ENCODE results near the gene TEF. TPM values are rescaled to one million over a fixed set of nuclear protein-coding genes. Genes with fewer than 3 reads are reported as not detected.

The TEF gene
- total RNA-seq, 4 donors from 2014 or later = 26.1 to 50.7 (median 37.0) TPM

DNA sequence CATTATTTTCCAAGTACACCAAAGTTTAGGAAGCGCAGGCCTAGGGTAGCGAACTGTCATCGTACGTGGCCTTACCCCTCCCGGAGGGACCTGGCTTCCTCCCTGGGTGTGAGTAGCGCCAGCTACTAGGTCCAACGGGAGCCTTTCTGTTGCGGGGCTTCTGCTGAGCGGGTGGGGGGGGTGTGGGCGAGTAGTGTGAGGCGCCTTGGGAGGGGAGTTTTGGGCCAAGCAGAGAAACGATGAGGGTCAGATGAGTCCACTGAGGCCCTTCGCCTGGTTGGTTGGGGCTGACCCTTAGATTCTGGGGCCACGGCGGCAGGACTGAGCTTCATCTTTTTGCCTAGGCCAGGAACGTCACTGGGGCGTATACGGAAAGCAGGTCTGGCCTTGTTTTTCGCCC, 868 bp downstream of the TEF start:
- no peaks in the 10 kb centered on the region for H3K9me3 ChIP-seq
- peak overlapping the region; percentile 96 to 100 (median 100) for H3K27ac ChIP-seq
- peak overlapping the region; percentile 55 to 91 for H3K4me3 ChIP-seq
- ATAC-seq = no peak
- H3K27me3 ChIP-seq = no peaks in the 10 kb centered on the region
- peaks cover 3 to 84% (median 18%) of the 10 kb centered on the region in 3 donors for H3K4me1 ChIP-seq
- peaks cover 0 to 17% of the 10 kb centered on the region in 2 donors for H3K36me3 ChIP-seq
- 0 to 5% methylated on average over 2 to 4 of the region's 19 CpGs for WGBS, 2 donors (ENCODE audit: low coverage in 1 of 2)
- no peak for TF ChIP-seq CTCF (IDR thresholded peaks at IDR 0.05)
- TF ChIP-seq EP300 (IDR thresholded peaks at IDR 0.05) = no peak
- TF ChIP-seq POLR2A (IDR thresholded peaks at IDR 0.05) = no peak
- TF ChIP-seq POLR2AphosphoS5 (IDR thresholded peaks at IDR 0.05) = no peak

DNA sequence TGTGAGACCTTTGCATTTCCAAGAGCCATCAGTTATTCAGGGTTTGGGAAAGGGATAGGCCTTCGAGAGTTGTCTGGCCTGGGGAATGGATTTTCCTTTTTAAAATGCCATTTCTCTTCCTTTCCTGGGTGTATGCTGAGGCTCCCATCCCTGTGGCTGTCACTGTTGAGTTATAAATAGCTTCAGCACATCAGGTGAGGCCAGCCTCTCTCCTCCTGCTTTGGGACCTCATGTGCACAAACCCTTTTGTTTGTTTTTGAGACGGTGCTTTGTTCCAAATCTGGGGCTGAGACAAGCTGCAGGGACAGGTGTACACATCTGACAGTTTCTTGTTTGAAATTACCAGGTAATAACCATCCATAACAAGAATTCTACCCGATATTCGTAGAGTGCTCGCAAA, 1.3 kb downstream of the TEF start:
- Histone ChIP-seq H3K4me3 (peak overlapping the region; percentile 55 to 91), H3K4me1 (peaks cover 3 to 79% (median 16%) of the 10 kb centered on the region in 3 donors), H3K27me3 (no peaks in the 10 kb centered on the region), H3K27ac (peak overlapping the region; percentile 96 to 100 (median 100)), H3K36me3 (peaks cover 0 to 22% of the 10 kb centered on the region in 2 donors), H3K9me3 (no peaks in the 10 kb centered on the region)
- no peak for ATAC-seq
- no peak for TF ChIP-seq POLR2A (IDR thresholded peaks at IDR 0.05)
- no peak for TF ChIP-seq POLR2AphosphoS5 (IDR thresholded peaks at IDR 0.05)
- TF ChIP-seq CTCF (IDR thresholded peaks at IDR 0.05) = no peak
- no peak for TF ChIP-seq EP300 (IDR thresholded peaks at IDR 0.05)
- WGBS, 2 donors (ENCODE audit: low coverage in 1 of 2) = 22 to 50% methylated on average over 1 to 5 of the region's 5 CpGs

GRCh38 chr22:41384128-41384527, 2.4 kb downstream of the TEF start:
- Histone ChIP-seq H3K9me3 (no peaks in the 10 kb centered on the region), H3K4me3 (no peak overlapping the region), H3K27ac (peak overlapping the region in 3 of 4 donors; percentile 99 to 100 (median 100)), H3K4me1 (peaks cover 3 to 69% (median 16%) of the 10 kb centered on the region in 3 donors), H3K27me3 (no peaks in the 10 kb centered on the region), H3K36me3 (peaks cover 0 to 32% of the 10 kb centered on the region in 2 donors)
- TF ChIP-seq EP300 (IDR thresholded peaks at IDR 0.05) (no peak), CTCF (IDR thresholded peaks at IDR 0.05) (no peak)
- ATAC-seq = no peak

- no peak overlapping the region for H3K4me3 ChIP-seq
- peak overlapping the region in 1 of 4 donors; percentile 11 for H3K27ac ChIP-seq
- H3K27me3 ChIP-seq = no peaks in the 10 kb centered on the region
- peaks cover 0 to 64% of the 10 kb centered on the region in 2 donors for H3K36me3 ChIP-seq
- 85% methylated on average over 3 of the region's 7 CpGs; no CpG with 5 or more reads in 1 of the 2 donors for WGBS, 2 donors (ENCODE audit: low coverage in 1 of 2)
- TF ChIP-seq EP300 (IDR thresholded peaks at IDR 0.05) = no peak
- no peak for TF ChIP-seq CTCF (IDR thresholded peaks at IDR 0.05)
- H3K4me1 ChIP-seq = peaks cover 0 to 61% (median 8%) of the 10 kb centered on the region in 3 donors
- no peak for ATAC-seq
- H3K9me3 ChIP-seq = no peaks in the 10 kb centered on the region
Observed at GRCh38 chr22:41387341-41387740, 5.6 kb downstream of the TEF start.

- Histone ChIP-seq H3K4me1 (peaks cover 0 to 46% (median 8%) of the 10 kb centered on the region in 3 donors), H3K36me3 (peaks cover 0 to 90% of the 10 kb centered on the region in 2 donors), H3K9me3 (no peaks in the 10 kb centered on the region), H3K4me3 (no peak overlapping the region), H3K27ac (peak overlapping the region; percentile 30 to 79 (median 68)), H3K27me3 (no peaks in the 10 kb centered on the region)
- ATAC-seq = peak; percentile 4
- WGBS, 2 donors (ENCODE audit: low coverage in 1 of 2) = 76% methylated on average over 3 of the region's 11 CpGs; no CpG with 5 or more reads in 1 of the 2 donors
- TF ChIP-seq EP300 (IDR thresholded peaks at IDR 0.05) (no peak), CTCF (IDR thresholded peaks at IDR 0.05) (no peak), POLR2AphosphoS5 (IDR thresholded peaks at IDR 0.05) (no peak), POLR2A (IDR thresholded peaks at IDR 0.05) (no peak)
Observed at GRCh38 chr22:41394012-41394356, 12.2 kb downstream of the TEF start.
